Measurements from ENCODE around the gene PWWP2B. TPM values are rescaled to one million over a fixed set of nuclear protein-coding genes. Genes with fewer than 3 reads are reported as not detected.

PWWP2B gene
- total and polyA plus RNA-seq, 2 of the 13 experiments (the other 11 are each of a cell fraction or from before 2014, with no cell fraction given): 2.3 to 4.7 TPM

- H3K36me3 ChIP-seq (replicated peaks in 1 of 2; ENCODE audit: control insufficient read depth in 1 of 2, insufficient read depth in 2 of 2, low read length in 2 of 2): no peaks in the 10 kb centered on the region; a peak in 1 of 5 replicates
- ATAC-seq: no peak
- 48% methylated on average over 7 of the region's 12 CpGs for WGBS (ENCODE audit: low lambda C conversion rate)
- BruUV-seq (replicated peaks): no TSS peak
- H3K27me3 ChIP-seq (ENCODE audit: control insufficient read depth in 1 of 2, insufficient read depth in 2 of 2, low read length in 2 of 2): peaks cover 8 to 28% of the 10 kb centered on the region in 2 experiments; a peak in 3 of 5 replicates
- no peaks in the 10 kb centered on the region for H4K20me1 ChIP-seq (ENCODE audit: insufficient read depth, low read length)
- no peak for FAIRE-seq
- H3K9ac ChIP-seq (ENCODE audit: insufficient read depth, low read depth, low read length): peak overlapping the region; percentile 75; the same call in 1 of the 2 replicates
- no peak overlapping the region for H2AFZ ChIP-seq (ENCODE audit: low read length)
- H3K27ac ChIP-seq (ENCODE audit: extremely low read length, insufficient read depth, low read length): no peak overlapping the region
- ChIA-PET CTCF (ENCODE audit: low intra/inter-chr PET ratio, low total read pairs) (no interaction called here), POLR2A (no interaction called here)
- intact Hi-C loops (cut with micrococcal nuclease; ENCODE audit: unreplicated experiment) (no loop called here), in situ Hi-C loops (cut with HindIII; ENCODE audit: extremely low pct_ligation_motif_present, low pct_unique_long_range_greater_than_20kb) (no loop called here)
- no peaks in the 10 kb centered on the region for H3K9me3 ChIP-seq (ENCODE audit: low read length)
- H3K79me2 ChIP-seq (ENCODE audit: insufficient read depth, low read length): no peaks in the 10 kb centered on the region
- H3K4me2 ChIP-seq (ENCODE audit: low read depth, low read length): peak overlapping the region; percentile 82; the same call in 1 of the 2 replicates
- peaks cover 52% of the 10 kb centered on the region for H3K4me1 ChIP-seq (ENCODE audit: insufficient read depth, low read length)
- H3K4me3 ChIP-seq (replicated peaks in 1 of 3; ENCODE audit: insufficient read depth in 1 of 3, low read depth in 2 of 3, low read length in 3 of 3): peak overlapping the region in 1 of 3 experiments; percentile 75; a peak in 1 of 6 replicates
- DNase-seq (ENCODE audit: low spot score): no peak
- no peak for TF ChIP-seq ZNF10 (CRISPR knock-in tag; IDR thresholded peaks at IDR 0.05; ENCODE audit: borderline replicate concordance, low read depth)
- TF ChIP-seq ZNF468 (CRISPR knock-in tag; IDR thresholded peaks at IDR 0.05): no peak
- TF ChIP-seq DZIP1 (CRISPR knock-in tag; IDR thresholded peaks at IDR 0.05): no peak
- no peak for TF ChIP-seq ZNF761 (CRISPR knock-in tag; conservative IDR thresholded peaks at IDR 0.05)
- no peak for TF ChIP-seq BCLAF1 (IDR thresholded peaks at IDR 0.05)
- no peak for TF ChIP-seq PTBP1 (IDR thresholded peaks at IDR 0.05; ENCODE audit: low read depth, low read length, poor library complexity, severe bottlenecking)
- TF ChIP-seq PBX3 (CRISPR knock-in tag; IDR thresholded peaks at IDR 0.05; ENCODE audit: borderline replicate concordance): no peak
- TF ChIP-seq TP53 (CRISPR knock-in tag; conservative IDR thresholded peaks at IDR 0.05): no peak
- peak; percentile 50; the same call in 1 of the 2 replicates for TF ChIP-seq ZSCAN25 (CRISPR knock-in tag; IDR thresholded peaks at IDR 0.05)
- no peak for TF ChIP-seq ZNF543 (CRISPR knock-in tag; IDR thresholded peaks at IDR 0.05)
- TF ChIP-seq ZFP36 (IDR thresholded peaks at IDR 0.05; ENCODE audit: borderline replicate concordance, low read depth, low read length, partially characterized antibody): no peak
- no peak for TF ChIP-seq POLR2A (IDR thresholded peaks at IDR 0.05; ENCODE audit: insufficient read depth in 1 of 2, low read depth in 2 of 2, low read length in 2 of 2)
- TF ChIP-seq ZNF496 (CRISPR knock-in tag; IDR thresholded peaks at IDR 0.05; ENCODE audit: insufficient replicate concordance): no peak
- TF ChIP-seq ZNF503 (CRISPR knock-in tag; IDR thresholded peaks at IDR 0.05): no peak
- TF ChIP-seq SRSF1 (optimal IDR thresholded peaks at IDR 0.05; ENCODE audit: low read depth, low read length): peak; percentile 8
These were observed 1.9 kb upstream of the PWWP2B start for GRCh38 chr10:132394936-132395703.
